Trophoblast cell (in vitro differentiated cells and primary cell): ENCODE data around the gene IGF1.

Experiments
- DNase-seq, 2 donors: peaks; one replicate each; pipeline ENCODE4 v3.0.0-alpha.2; 2016
- H2AFZ ChIP-seq: 2 replicates; pipeline ENCODE4 v1.6.1; 2013; ENCODE audit warnings: low read length, moderate library complexity, mild to moderate bottlenecking; ENCODE audit not compliant: insufficient read depth, poor library complexity
- H2AK5ac ChIP-seq: 2 replicates; pipeline ENCODE4 v1.6.1; 2013; ENCODE audit warnings: mild to moderate bottlenecking, low read length
- H2BK120ac ChIP-seq: 2 replicates; pipeline ENCODE4 v1.6.1; 2013; ENCODE audit warnings: low read length, mild to moderate bottlenecking, moderate library complexity; ENCODE audit not compliant: insufficient read depth, poor library complexity
- H2BK12ac ChIP-seq: 2 replicates; pipeline ENCODE4 v1.6.1; 2013; ENCODE audit warnings: mild to moderate bottlenecking, low read length, moderate library complexity
- H2BK5ac ChIP-seq: 2 replicates; pipeline ENCODE4 v1.6.1; 2013; ENCODE audit warnings: low read length, low read depth, moderate library complexity, mild to moderate bottlenecking; ENCODE audit not compliant: poor library complexity
- H3K14ac ChIP-seq: 2 replicates; pipeline ENCODE4 v1.6.1; 2013; ENCODE audit warnings: mild to moderate bottlenecking, low read length
- H3K18ac ChIP-seq: 2 replicates; pipeline ENCODE4 v1.6.1; 2013; ENCODE audit warnings: mild to moderate bottlenecking, low read length
- H3K23ac ChIP-seq: 2 replicates; pipeline ENCODE4 v1.6.1; 2013; ENCODE audit warnings: low read length
- H3K27ac ChIP-seq: 2 replicates; pipeline ENCODE4 v1.5.1; 2013; ENCODE audit warnings: low read depth, mild to moderate bottlenecking, inconsistent platforms, low read length, moderate library complexity
- H3K27me3 ChIP-seq: 2 replicates; pipeline ENCODE4 v1.6.1; 2013; ENCODE audit warnings: inconsistent platforms, mild to moderate bottlenecking, low read length, moderate library complexity; ENCODE audit not compliant: insufficient read depth
- H3K36me3 ChIP-seq, 2 experiments: 1 replicate in 1 of 2; 2 replicates in 1 of 2; pipeline ENCODE4 v1.6.1; 2013; ENCODE audit warnings: low read length in 2 of 2, mild to moderate bottlenecking in 2 of 2, moderate library complexity in 1 of 2; ENCODE audit not compliant: insufficient read depth in 2 of 2, control insufficient read depth in 1 of 2
- H3K4ac ChIP-seq: 2 replicates; pipeline ENCODE4 v1.6.1; 2013; ENCODE audit warnings: low read depth, mild to moderate bottlenecking, low read length, moderate library complexity
- H3K4me1 ChIP-seq, 2 experiments: 1 replicate in 1 of 2; 2 replicates in 1 of 2; pipeline ENCODE4 v1.6.1; 2013; ENCODE audit warnings: low read length in 2 of 2, mild to moderate bottlenecking in 2 of 2, moderate library complexity in 1 of 2; ENCODE audit not compliant: insufficient read depth in 2 of 2, control insufficient read depth in 1 of 2
- H3K4me2 ChIP-seq: 2 replicates; pipeline ENCODE4 v1.6.1; 2013; ENCODE audit warnings: inconsistent platforms, mild to moderate bottlenecking, low read length, moderate library complexity
- H3K4me3 ChIP-seq: 2 replicates; pipeline ENCODE4 v1.5.1; 2013; ENCODE audit warnings: mild to moderate bottlenecking, low read depth, low read length, inconsistent platforms
- H3K79me1 ChIP-seq: one replicate; pipeline ENCODE4 v1.6.1; 2013; ENCODE audit warnings: low read length
- H3K79me2 ChIP-seq: 2 replicates; pipeline ENCODE4 v1.6.1; 2013; ENCODE audit warnings: low read length, mild to moderate bottlenecking; ENCODE audit not compliant: control insufficient read depth, insufficient read depth, poor library complexity
- H3K9ac ChIP-seq: 2 replicates; pipeline ENCODE4 v1.6.1; 2013; ENCODE audit warnings: mild to moderate bottlenecking, low read length
- H3K9me3 ChIP-seq: 2 replicates; pipeline ENCODE4 v1.6.1; 2013; ENCODE audit warnings: low read depth, mild to moderate bottlenecking, control low read depth, inconsistent platforms, low read length; ENCODE audit not compliant: insufficient read depth
- H4K12ac ChIP-seq: 2 replicates; pipeline ENCODE4 v1.6.1; 2013; ENCODE audit warnings: low read depth, mild to moderate bottlenecking, low read length, moderate library complexity
- H4K8ac ChIP-seq: 2 replicates; pipeline ENCODE4 v1.6.1; 2013; ENCODE audit warnings: low read depth, mild to moderate bottlenecking, low read length, moderate library complexity
- H4K91ac ChIP-seq: one replicate; pipeline ENCODE4 v1.6.1; 2013; ENCODE audit warnings: low read depth, mild to moderate bottlenecking, low read length, moderate library complexity
- WGBS: extraction: QIAGEN DNeasy Blood & Tissue Kit; methylation state at CpG from one replicate; pipeline ENCODE4 v1.1.7; 2013; ENCODE audit warnings: missing lambda C conversion rate; ENCODE audit not compliant: insufficient read length, insufficient coverage; ENCODE audit errors: extremely low coverage; 5-methylcytosine and 5-hydroxymethylcytosine counted together

IGF1 gene

DNA sequence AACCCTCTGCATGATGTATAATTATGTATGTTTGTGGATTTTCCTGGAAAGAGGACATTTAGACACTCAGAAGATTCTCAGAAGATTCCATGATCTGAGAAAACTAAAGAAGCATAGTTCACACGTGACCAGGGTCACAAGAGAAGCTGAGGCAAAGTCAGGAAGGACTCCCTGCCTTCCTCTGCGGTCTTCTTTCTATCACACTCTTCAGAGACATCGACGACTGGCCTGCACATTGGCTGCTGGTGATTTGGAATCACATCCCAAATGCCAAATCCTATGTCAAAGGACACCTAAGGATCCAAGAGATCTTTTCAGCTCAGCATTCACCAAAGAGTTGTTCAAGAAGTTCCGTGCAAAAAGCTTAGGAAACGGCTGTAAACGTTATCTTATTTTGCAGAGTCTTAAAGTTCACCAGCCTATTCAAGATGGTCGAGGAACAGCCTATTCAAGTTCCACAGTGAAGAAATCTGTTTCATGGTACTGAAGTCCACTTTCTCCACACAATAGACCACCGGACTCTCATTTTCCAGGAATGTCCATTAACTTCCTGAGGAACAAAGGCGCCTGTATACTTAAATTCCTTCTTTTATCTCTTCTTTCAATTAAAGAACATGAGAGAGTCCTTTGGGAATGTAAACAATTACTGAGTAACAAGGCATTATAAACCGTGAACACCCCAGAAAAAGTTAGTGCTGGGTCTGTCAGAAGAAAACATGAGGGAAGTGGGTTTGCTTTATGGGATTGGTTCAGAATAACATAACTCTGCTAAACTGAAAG is 42.1 kb downstream of the IGF1 start:
- Histone ChIP-seq H3K23ac (no peak overlapping the region), H2AK5ac (no peak overlapping the region), H2BK120ac (no peak overlapping the region), H4K8ac (no peak overlapping the region), H3K36me3 (no peaks in the 10 kb centered on the region), H3K4me3 (no peak overlapping the region), H2AFZ (no peak overlapping the region), H3K4ac (no peak overlapping the region), H4K91ac (no peak overlapping the region), H3K9me3 (no peaks in the 10 kb centered on the region), H2BK12ac (no peak overlapping the region), H4K12ac (no peak overlapping the region), H3K9ac (no peak overlapping the region), H3K4me2 (no peak overlapping the region), H3K4me1 (no peaks in the 10 kb centered on the region), H3K27me3 (no peaks in the 10 kb centered on the region), H3K14ac (no peak overlapping the region), H3K18ac (no peak overlapping the region), H3K79me2 (no peaks in the 10 kb centered on the region), H3K79me1 (no peaks in the 10 kb centered on the region), H2BK5ac (no peak overlapping the region), H3K27ac (no peak overlapping the region)
- no peak for DNase-seq
- WGBS = no CpG with 5 or more reads among the region's 11 CpGs

DNA sequence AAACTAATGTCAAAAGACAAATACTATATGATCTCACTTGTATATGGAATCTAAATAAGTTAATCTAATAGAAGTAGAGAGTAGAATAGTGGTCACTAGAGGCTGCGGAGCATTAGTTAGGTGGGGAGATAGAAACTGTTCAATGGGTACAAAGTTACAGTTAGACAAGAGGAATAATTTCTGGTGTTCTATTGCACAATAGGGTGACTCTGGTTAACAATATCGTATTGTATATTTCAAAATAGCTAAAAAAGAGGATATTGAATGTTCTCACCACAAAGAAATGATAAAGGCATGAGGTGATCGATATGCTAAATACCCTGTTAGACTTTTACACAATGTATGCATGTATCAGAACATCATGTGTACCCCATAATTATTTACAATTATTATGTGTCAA is 42.9 kb downstream of the IGF1 start:
- Histone ChIP-seq H2BK12ac (no peak overlapping the region), H3K9ac (no peak overlapping the region), H3K79me2 (no peaks in the 10 kb centered on the region), H4K12ac (no peak overlapping the region), H2AFZ (no peak overlapping the region), H3K4me2 (no peak overlapping the region), H3K4me1 (no peaks in the 10 kb centered on the region), H3K14ac (no peak overlapping the region), H3K23ac (no peak overlapping the region), H2BK120ac (no peak overlapping the region), H2BK5ac (no peak overlapping the region), H4K91ac (no peak overlapping the region), H3K36me3 (no peaks in the 10 kb centered on the region), H3K27ac (no peak overlapping the region), H3K18ac (no peak overlapping the region), H3K4ac (no peak overlapping the region), H3K79me1 (no peaks in the 10 kb centered on the region), H2AK5ac (no peak overlapping the region), H3K4me3 (no peak overlapping the region), H3K27me3 (no peaks in the 10 kb centered on the region), H4K8ac (no peak overlapping the region), H3K9me3 (no peaks in the 10 kb centered on the region)
- no CpG with 5 or more reads among the region's 3 CpGs for WGBS
- DNase-seq = no peak

- Histone ChIP-seq H2BK12ac (no peak overlapping the region), H3K4ac (no peak overlapping the region), H4K91ac (no peak overlapping the region), H3K27me3 (no peaks in the 10 kb centered on the region), H3K36me3 (no peaks in the 10 kb centered on the region), H3K4me1 (no peaks in the 10 kb centered on the region), H3K9ac (no peak overlapping the region), H3K18ac (no peak overlapping the region), H4K12ac (no peak overlapping the region), H3K4me2 (no peak overlapping the region), H3K14ac (no peak overlapping the region), H2BK5ac (no peak overlapping the region), H4K8ac (no peak overlapping the region), H3K4me3 (no peak overlapping the region), H2AFZ (no peak overlapping the region), H3K9me3 (no peaks in the 10 kb centered on the region), H2BK120ac (no peak overlapping the region), H3K79me2 (no peaks in the 10 kb centered on the region), H3K27ac (no peak overlapping the region), H2AK5ac (no peak overlapping the region), H3K79me1 (no peaks in the 10 kb centered on the region), H3K23ac (no peak overlapping the region)
- WGBS = no CpG with 5 or more reads among the region's 4 CpGs
- no peak for DNase-seq
These were observed 43.5 kb downstream of the IGF1 start for GRCh38 chr12:102436867-102437266.

GRCh38 chr12:102435827-102436436 is 44.4 kb downstream of the IGF1 start:
- Histone ChIP-seq H3K36me3 (no peaks in the 10 kb centered on the region), H3K4me2 (no peak overlapping the region), H3K9ac (no peak overlapping the region), H3K9me3 (no peaks in the 10 kb centered on the region), H3K79me1 (no peaks in the 10 kb centered on the region), H2BK120ac (no peak overlapping the region), H4K91ac (no peak overlapping the region), H4K12ac (no peak overlapping the region), H2AK5ac (no peak overlapping the region), H3K27ac (no peak overlapping the region), H2BK5ac (no peak overlapping the region), H3K4me3 (no peak overlapping the region), H3K14ac (no peak overlapping the region), H3K27me3 (no peaks in the 10 kb centered on the region), H3K4me1 (no peaks in the 10 kb centered on the region), H3K18ac (no peak overlapping the region), H4K8ac (no peak overlapping the region), H3K4ac (no peak overlapping the region), H3K23ac (no peak overlapping the region), H2AFZ (no peak overlapping the region), H3K79me2 (no peaks in the 10 kb centered on the region), H2BK12ac (no peak overlapping the region)
- DNase-seq = peak in 1 of 2 donors; percentile 14
- WGBS = no CpG with 5 or more reads among the region's 4 CpGs
